ENCODE measurements around the gene DOK5. TPM values are rescaled to one million over a fixed set of nuclear protein-coding genes. Genes with fewer than 3 reads are reported as not detected.

The DOK5 gene
- total and polyA plus RNA-seq, 10 of the 15 experiments (the other 5 are each of a cell fraction or from before 2014, with no cell fraction given): 0.03 TPM; not detected in 9

- CTCF ChIA-PET: interaction anchor here (1.3 kb wide), 1 partner anchor 8 kb away, joined by 4 read pairs; no protein-coding TSS in a partner anchor
- no peaks in the 10 kb centered on the region for H3K36me3 ChIP-seq (ENCODE audit: control insufficient read depth in 2 of 2, insufficient read depth in 2 of 2, low read length in 1 of 2)
- RAD21 ChIA-PET (ENCODE audit: unreplicated experiment): no interaction called here
- POLR2A ChIA-PET: no interaction called here
- in situ Hi-C loops (cut with MboI) (no loop called here), intact Hi-C loops (cut with micrococcal nuclease; ENCODE audit: unreplicated experiment) (no loop called here)
- ATAC-seq: no peak
- no peak overlapping the region for H3K27ac ChIP-seq (ENCODE audit: control insufficient read depth, insufficient read depth)
- TF ChIP-seq REST (IDR thresholded peaks at IDR 0.05; ENCODE audit: low read depth, low read length): no peak
- TF ChIP-seq ESRRA (IDR thresholded peaks at IDR 0.05; ENCODE audit: low read length): no peak
- no peak for DNase-seq (ENCODE audit: low read depth, low spot score)
- H3K9ac ChIP-seq (ENCODE audit: control insufficient read depth, insufficient read depth, low read length): no peak overlapping the region
- WGBS (ENCODE audit: insufficient coverage, insufficient replicate concordance, low lambda C conversion rate, missing lambda C conversion rate): 53% methylated on average over 3 of the region's 3 CpGs
- SMC1A ChIA-PET (ENCODE audit: uncharacterized antibody, unreplicated experiment): no interaction called here
- no peaks in the 10 kb centered on the region for H3K79me2 ChIP-seq (ENCODE audit: control insufficient read depth, insufficient read depth, low read length)
- H2AFZ ChIP-seq (ENCODE audit: control insufficient read depth, low read depth, low read length): no peak overlapping the region
- H3K4me2 ChIP-seq (ENCODE audit: control insufficient read depth, insufficient read depth): no peak overlapping the region
- H4K20me1 ChIP-seq (ENCODE audit: control insufficient read depth, insufficient read depth): no peaks in the 10 kb centered on the region
- no peaks in the 10 kb centered on the region for H3K4me1 ChIP-seq (ENCODE audit: control insufficient read depth, insufficient read depth, low read length)
- no TSS peak for BruUV-seq (replicated peaks)
- H3K4me3 ChIP-seq: no peak overlapping the region
- H3K9me3 ChIP-seq (replicated peaks; ENCODE audit: control insufficient read depth, insufficient read depth, low read length): no peaks in the 10 kb centered on the region
- H3K27me3 ChIP-seq (replicated peaks in 1 of 2; ENCODE audit: control insufficient read depth in 2 of 2, insufficient read depth in 2 of 2, low read length in 1 of 2): no peaks in the 10 kb centered on the region
- FAIRE-seq: no peak
Measured at GRCh38 chr20:54532573-54532972, 57.2 kb downstream of the DOK5 start.

- RAD21 ChIA-PET (ENCODE audit: unreplicated experiment): no interaction called here
Measured at GRCh38 chr20:54534101-54534500, 58.7 kb downstream of the DOK5 start.

More at GRCh38 chr20:54534101-54534500, 58.7 kb downstream of the DOK5 start:
- DNase-seq (ENCODE audit: low read depth, low spot score) (no peak), ATAC-seq (no peak), FAIRE-seq (no peak)
- intact Hi-C loops (cut with micrococcal nuclease; ENCODE audit: unreplicated experiment) (no loop called here), in situ Hi-C loops (cut with MboI) (no loop called here)
- Histone ChIP-seq H3K9me3 (replicated peaks; ENCODE audit: control insufficient read depth, insufficient read depth, low read length) (no peaks in the 10 kb centered on the region), H3K27ac (ENCODE audit: control insufficient read depth, insufficient read depth) (no peak overlapping the region), H3K4me3 (no peak overlapping the region), H3K79me2 (ENCODE audit: control insufficient read depth, insufficient read depth, low read length) (no peaks in the 10 kb centered on the region), H3K4me2 (ENCODE audit: control insufficient read depth, insufficient read depth) (no peak overlapping the region), H3K9ac (ENCODE audit: control insufficient read depth, insufficient read depth, low read length) (no peak overlapping the region), H4K20me1 (ENCODE audit: control insufficient read depth, insufficient read depth) (no peaks in the 10 kb centered on the region), H2AFZ (ENCODE audit: control insufficient read depth, low read depth, low read length) (no peak overlapping the region), H3K27me3 (replicated peaks in 1 of 2; ENCODE audit: control insufficient read depth in 2 of 2, insufficient read depth in 2 of 2, low read length in 1 of 2) (no peaks in the 10 kb centered on the region), H3K36me3 (ENCODE audit: control insufficient read depth in 2 of 2, insufficient read depth in 2 of 2, low read length in 1 of 2) (no peaks in the 10 kb centered on the region), H3K4me1 (ENCODE audit: control insufficient read depth, insufficient read depth, low read length) (no peaks in the 10 kb centered on the region)
- no TSS peak for BruUV-seq (replicated peaks)
- ChIA-PET SMC1A (ENCODE audit: uncharacterized antibody, unreplicated experiment) (no interaction called here), CTCF (interaction anchor here (0.7 kb wide), 1 partner anchor 112 kb away, joined by 3 read pairs; no protein-coding TSS in a partner anchor), POLR2A (no interaction called here)
- no peak for TF ChIP-seq TCF7 (IDR thresholded peaks at IDR 0.05; ENCODE audit: borderline replicate concordance)
- TF ChIP-seq GABPA (IDR thresholded peaks at IDR 0.05; ENCODE audit: low read depth): no peak
- TF ChIP-seq CHD1 (IDR thresholded peaks at IDR 0.05; ENCODE audit: low read depth, low read length): no peak
- no peak for TF ChIP-seq ASH2L (IDR thresholded peaks at IDR 0.05; ENCODE audit: borderline replicate concordance, low read depth)
- TF ChIP-seq POU2F2 (IDR thresholded peaks at IDR 0.05; ENCODE audit: borderline replicate concordance, low read depth, low read length): no peak
- WGBS (ENCODE audit: insufficient coverage, insufficient replicate concordance, low lambda C conversion rate, missing lambda C conversion rate): 32% methylated on average over 4 of the region's 4 CpGs
